ENCODE results near the gene FAM161B. TPM values are rescaled to one million over a fixed set of nuclear protein-coding genes. Genes with fewer than 3 reads are reported as not detected.

FAM161B gene
- total RNA-seq, 1 experiment from 2014 or later = 1.6 TPM

GRCh38 chr14:73945159-73945670 is 4.7 kb downstream of the FAM161B start:
- Histone ChIP-seq H3K4me1 (ENCODE audit: control insufficient read depth in 1 of 2, insufficient read depth in 2 of 2, low read length in 2 of 2) (peaks cover 0 to 6% of the 10 kb centered on the region in 2 experiments; a peak in 2 of 4 replicates), H3K9me3 (ENCODE audit: control insufficient read depth in 1 of 2, insufficient read depth in 1 of 2, low read depth in 1 of 2, low read length in 2 of 2) (no peaks in the 10 kb centered on the region), H4K20me1 (ENCODE audit: insufficient read depth) (no peaks in the 10 kb centered on the region), H3K27ac (ENCODE audit: low read depth, low read length) (no peak overlapping the region), H3K4me3 (replicated peaks in 1 of 2; ENCODE audit: low read depth in 1 of 2, low read length in 2 of 2) (no peak overlapping the region), H3K4me2 (ENCODE audit: low read length) (no peak overlapping the region), H3K36me3 (ENCODE audit: control insufficient read depth in 1 of 2, insufficient read depth in 2 of 2, low read length in 2 of 2) (no peaks in the 10 kb centered on the region; a peak in 1 of 4 replicates), H3K9me2 (ENCODE audit: insufficient read depth) (no peaks in the 10 kb centered on the region), H3K27me3 (ENCODE audit: insufficient read depth, low read length) (no peaks in the 10 kb centered on the region), H2AFZ (ENCODE audit: low read depth, low read length, poor library complexity, severe bottlenecking) (no peak overlapping the region), H3K9ac (ENCODE audit: low read length) (no peak overlapping the region), H3K79me2 (ENCODE audit: insufficient read depth, low read length) (no peaks in the 10 kb centered on the region)
- ATAC-seq (no peak), DNase-seq (ENCODE audit: low read depth, low spot score) (no peak)
- ChIA-PET POLR2A (no interaction called here), RAD21 (ENCODE audit: low non-redundant PET in 1 of 2, low total read pairs in 2 of 2, uncharacterized antibody in 2 of 2, unreplicated experiment in 2 of 2) (no interaction called here), CTCF (no interaction called here)
- intact Hi-C loops (cut with micrococcal nuclease) = no loop called here
- TF ChIP-seq SP1 (IDR thresholded peaks at IDR 0.05; ENCODE audit: low read depth) (no peak), CBX3 (IDR thresholded peaks at IDR 0.05; ENCODE audit: low read depth) (no peak), ZFX (IDR thresholded peaks at IDR 0.05) (no peak), YY1 (IDR thresholded peaks at IDR 0.05; ENCODE audit: extremely low read depth, insufficient replicate concordance, low read depth, low read length) (no peak), POLR2A (IDR thresholded peaks at IDR 0.05; ENCODE audit: borderline replicate concordance, extremely low read depth, insufficient read depth, insufficient read length) (no peak), EGR1 (IDR thresholded peaks at IDR 0.05; ENCODE audit: low read depth) (no peak), ZNF274 (IDR thresholded peaks at IDR 0.05; ENCODE audit: low read depth, low read length) (no peak), FOSL1 (IDR thresholded peaks at IDR 0.05; ENCODE audit: low read depth) (no peak)
- TF ChIP-seq, protein P1, sequence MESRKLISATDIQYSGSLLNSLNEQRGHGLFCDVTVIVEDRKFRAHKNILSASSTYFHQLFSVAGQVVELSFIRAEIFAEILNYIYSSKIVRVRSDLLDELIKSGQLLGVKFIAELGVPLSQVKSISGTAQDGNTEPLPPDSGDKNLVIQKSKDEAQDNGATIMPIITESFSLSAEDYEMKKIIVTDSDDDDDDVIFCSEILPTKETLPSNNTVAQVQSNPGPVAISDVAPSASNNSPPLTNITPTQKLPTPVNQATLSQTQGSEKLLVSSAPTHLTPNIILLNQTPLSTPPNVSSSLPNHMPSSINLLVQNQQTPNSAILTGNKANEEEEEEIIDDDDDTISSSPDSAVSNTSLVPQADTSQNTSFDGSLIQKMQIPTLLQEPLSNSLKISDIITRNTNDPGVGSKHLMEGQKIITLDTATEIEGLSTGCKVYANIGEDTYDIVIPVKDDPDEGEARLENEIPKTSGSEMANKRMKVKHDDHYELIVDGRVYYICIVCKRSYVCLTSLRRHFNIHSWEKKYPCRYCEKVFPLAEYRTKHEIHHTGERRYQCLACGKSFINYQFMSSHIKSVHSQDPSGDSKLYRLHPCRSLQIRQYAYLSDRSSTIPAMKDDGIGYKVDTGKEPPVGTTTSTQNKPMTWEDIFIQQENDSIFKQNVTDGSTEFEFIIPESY (IDR thresholded peaks at IDR 0.05; ENCODE audit: extremely low read depth, insufficient replicate concordance, low read length) = no peak
- TF ChIP-seq, protein P2, sequence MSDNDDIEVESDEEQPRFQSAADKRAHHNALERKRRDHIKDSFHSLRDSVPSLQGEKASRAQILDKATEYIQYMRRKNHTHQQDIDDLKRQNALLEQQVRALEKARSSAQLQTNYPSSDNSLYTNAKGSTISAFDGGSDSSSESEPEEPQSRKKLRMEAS (IDR thresholded peaks at IDR 0.05) = no peak
- no TSS peak for BruUV-seq (replicated peaks)

All from HCT116 (cell line).